Omental fat pad (tissue), 4 donors: Measurements from ENCODE around the gene NUDT2. TPM values are rescaled to one million over a fixed set of nuclear protein-coding genes. Genes with fewer than 3 reads are reported as not detected.

Source experiments
- ATAC-seq: fragments of 150-250 bp; one replicate; pipeline ENCODE4 v1.9.1; 2016; ENCODE audit warnings: mild to moderate bottlenecking, moderate library complexity; ENCODE audit not compliant: low FRiP score
- DNase-seq: peaks from one replicate; pipeline ENCODE4 v3.0.0-alpha.2; 2019; ENCODE audit warnings: low spot score
- total RNA-seq, 4 donors: library from RNA; depleted of rRNA; stranded (reverse); fragments of >200 nt; gene quantifications; one replicate each; pipeline ENCODE4 v1.1.0, GENCODE V29; 2016
- TF ChIP-seq, protein P1 (sequence below), 3 donors: fragments of 450-650 bp; IDR thresholded peaks; one replicate each; pipeline ENCODE4 v1.5.1; 2016 to 2017; ENCODE audit warnings: antibody characterized with exemption in 3 of 3, mild to moderate bottlenecking in 3 of 3, moderate library complexity in 2 of 3

The NUDT2 gene
- total RNA-seq, 4 donors from 2014 or later, result 6.6 to 30.4 (median 19.1) TPM

DNA sequence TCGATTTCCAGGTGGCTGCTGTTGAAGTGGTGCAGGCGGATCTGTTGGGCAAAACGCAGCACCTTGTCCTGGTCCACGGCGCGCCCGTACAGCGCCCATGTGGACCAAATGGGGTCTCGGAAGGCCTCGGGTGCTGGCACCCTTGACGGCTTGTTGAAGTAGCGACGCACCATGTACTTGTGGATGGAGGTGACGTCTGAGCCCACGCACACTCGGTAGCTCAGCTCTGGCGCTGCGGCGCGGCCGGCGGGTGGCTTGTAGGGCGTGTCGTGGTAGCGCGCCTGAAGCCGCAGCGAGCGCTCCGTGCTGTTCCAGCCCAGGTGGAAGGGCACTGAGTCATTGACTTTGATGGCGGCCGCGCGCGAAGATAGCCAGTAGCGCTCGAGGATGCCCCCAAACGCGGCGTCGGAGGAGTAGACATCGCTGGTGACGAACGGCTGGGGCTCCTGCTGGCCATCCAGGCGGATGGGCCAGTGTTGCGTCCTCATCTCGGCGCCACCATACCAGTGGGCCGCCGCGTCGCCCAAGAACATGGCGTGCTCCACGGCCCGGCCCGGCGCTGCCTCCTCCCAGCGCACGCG is 42.6 kb downstream of the NUDT2 start:
- TF ChIP-seq, protein P1, sequence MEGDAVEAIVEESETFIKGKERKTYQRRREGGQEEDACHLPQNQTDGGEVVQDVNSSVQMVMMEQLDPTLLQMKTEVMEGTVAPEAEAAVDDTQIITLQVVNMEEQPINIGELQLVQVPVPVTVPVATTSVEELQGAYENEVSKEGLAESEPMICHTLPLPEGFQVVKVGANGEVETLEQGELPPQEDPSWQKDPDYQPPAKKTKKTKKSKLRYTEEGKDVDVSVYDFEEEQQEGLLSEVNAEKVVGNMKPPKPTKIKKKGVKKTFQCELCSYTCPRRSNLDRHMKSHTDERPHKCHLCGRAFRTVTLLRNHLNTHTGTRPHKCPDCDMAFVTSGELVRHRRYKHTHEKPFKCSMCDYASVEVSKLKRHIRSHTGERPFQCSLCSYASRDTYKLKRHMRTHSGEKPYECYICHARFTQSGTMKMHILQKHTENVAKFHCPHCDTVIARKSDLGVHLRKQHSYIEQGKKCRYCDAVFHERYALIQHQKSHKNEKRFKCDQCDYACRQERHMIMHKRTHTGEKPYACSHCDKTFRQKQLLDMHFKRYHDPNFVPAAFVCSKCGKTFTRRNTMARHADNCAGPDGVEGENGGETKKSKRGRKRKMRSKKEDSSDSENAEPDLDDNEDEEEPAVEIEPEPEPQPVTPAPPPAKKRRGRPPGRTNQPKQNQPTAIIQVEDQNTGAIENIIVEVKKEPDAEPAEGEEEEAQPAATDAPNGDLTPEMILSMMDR (IDR thresholded peaks at IDR 0.05), result no peak

DNA sequence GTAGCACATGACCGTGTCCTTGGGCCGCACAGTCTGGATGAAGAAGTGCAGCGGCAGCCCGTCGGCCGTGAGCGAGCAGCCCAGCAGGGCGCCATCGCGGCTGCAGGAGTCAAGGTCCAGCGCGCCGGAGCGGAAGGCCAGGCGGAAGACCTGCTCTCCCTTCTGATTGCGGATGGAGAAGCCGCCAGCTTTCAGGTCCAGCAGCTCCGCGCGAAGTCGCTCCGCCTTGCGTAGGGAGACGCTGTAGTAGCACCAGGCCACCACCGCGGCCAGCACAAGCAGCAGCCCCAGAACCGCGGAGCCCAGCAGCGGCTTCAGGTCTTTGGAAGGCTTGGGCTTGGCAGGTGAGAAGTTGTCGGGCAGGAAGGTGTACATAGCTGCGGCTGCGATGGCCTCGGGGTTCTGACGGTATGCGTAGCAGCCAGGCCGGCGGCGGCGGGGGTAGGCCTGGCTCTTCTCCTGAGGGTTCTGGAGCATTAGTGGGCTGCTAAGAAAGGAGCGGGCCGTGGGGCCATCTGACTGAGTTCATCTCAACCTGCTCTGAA is 43.2 kb downstream of the NUDT2 start:
- TF ChIP-seq, protein P1 (IDR thresholded peaks at IDR 0.05), result no peak
- ATAC-seq, result no peak
- no peak for DNase-seq

More for the DNA sequence above, 42.6 kb downstream of the NUDT2 start:
- DNase-seq (no peak), ATAC-seq (no peak)

DNA sequence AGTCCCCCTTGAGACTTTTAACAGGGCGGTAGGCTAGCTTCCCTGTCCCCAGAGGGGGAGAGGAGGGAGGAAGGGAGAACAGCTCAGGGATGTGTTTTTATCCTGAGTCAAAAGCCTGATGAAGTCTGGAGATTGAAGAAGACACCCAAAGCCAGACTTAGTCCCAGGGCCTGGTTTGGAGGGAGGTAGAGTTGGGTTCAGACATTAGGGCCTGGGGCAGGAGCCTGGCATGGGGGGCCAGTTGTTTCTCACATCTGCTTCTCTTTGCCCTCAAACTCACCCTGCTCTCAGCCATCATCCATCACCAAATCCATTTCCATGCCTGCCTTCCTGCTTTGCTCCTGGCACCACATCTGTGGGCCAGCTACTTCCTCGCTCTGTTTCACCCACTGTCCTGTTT is 44.4 kb downstream of the NUDT2 start:
- ATAC-seq (no peak), DNase-seq (no peak)
- TF ChIP-seq, protein P1 (IDR thresholded peaks at IDR 0.05), result no peak

DNA sequence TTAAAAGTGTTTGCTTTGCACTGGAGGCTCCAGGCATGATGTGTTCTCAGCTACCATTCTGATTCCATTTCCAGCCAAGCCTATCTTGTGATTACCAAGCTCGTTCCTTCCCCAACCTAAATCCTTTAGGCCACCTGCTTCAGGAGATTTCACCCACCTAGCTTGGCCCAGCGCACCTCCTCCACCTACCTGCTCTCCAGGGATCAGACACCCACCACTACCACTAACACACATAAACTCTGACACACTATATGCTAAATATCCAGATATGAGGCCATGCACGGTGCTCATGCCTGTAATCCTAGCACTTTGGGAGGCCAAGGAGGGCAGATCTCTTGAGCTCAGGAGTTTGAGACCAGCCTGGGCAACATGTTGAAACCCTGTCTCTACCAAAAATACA is 45.0 kb downstream of the NUDT2 start:
- TF ChIP-seq, protein P1 (IDR thresholded peaks at IDR 0.05), result no peak
- DNase-seq (no peak), ATAC-seq (no peak)

DNA sequence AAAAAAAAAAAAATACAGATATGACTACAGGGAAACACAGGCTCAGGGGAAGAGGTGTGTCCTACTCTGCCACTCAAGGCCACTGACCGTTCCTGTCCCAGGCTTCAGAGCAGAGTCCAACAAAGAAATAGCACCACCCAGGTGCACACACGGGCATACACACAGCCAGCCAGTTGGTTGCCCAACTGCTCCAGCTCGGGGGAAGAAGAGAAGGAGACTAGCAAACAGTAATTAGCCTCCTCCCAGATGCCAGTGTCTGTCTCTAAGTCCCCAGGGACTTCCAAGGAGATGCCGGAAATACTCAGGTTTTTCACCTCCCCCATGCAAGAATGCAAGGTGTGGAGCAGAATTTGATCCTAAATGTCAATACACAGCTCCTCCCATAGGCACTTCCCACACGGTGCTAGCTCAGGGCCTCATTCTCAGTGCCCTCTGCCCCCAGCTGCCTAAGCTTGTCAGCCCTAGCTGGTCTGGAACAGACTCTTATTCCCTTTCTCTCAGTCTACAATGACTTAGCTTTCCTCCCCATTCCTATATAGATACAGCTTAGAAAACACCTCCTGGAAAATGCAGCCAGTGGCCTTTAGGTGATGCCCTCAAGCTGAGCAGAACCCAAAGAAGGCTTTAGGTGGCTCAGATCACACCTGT is 45.7 kb downstream of the NUDT2 start:
- ATAC-seq (no peak), DNase-seq (no peak)
- TF ChIP-seq, protein P1 (IDR thresholded peaks at IDR 0.05), result no peak

DNA sequence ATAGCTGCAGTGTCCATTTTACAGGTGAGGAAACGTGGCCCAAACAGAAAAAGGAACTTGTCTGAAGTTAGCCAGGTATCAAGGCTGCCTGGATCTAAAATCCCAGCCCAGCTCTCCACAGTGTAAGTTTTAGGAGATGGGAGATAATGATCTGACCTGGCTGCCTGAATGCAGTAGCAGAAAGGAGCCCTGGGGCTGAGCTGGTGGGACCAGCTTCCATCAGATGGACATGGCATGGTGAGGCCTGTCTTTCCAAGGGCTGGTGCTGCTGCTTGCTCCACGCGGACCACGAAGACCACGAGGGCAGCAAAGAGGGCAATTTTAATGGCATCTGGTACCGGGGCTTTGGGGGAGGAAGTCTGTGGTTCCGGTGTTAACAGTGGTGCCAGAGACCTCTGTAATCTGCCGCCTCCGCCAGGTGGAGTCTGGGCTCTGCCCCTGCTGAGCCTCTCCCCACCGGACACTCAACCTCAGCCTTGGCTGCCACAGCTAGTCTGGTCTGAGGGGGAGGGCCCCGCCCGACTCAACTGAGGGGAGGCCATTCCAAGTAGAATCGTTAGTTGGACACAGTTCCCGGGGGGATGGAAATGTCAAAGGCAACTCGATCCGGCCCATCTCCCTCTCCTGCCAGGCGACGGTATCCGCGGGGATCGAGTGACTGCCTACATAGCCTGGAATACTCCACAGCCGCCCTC is 46.7 kb downstream of the NUDT2 start:
- TF ChIP-seq, protein P1 (IDR thresholded peaks at IDR 0.05), result no peak
- ATAC-seq, result peak; percentile 13
- peak; percentile 28 for DNase-seq
